Posterior vena cava (tissue), 2 donors: Measurements from ENCODE around the gene SLC17A4. TPM values are rescaled to one million over a fixed set of nuclear protein-coding genes. Genes with fewer than 3 reads are reported as not detected.

Experiments
- DNase-seq: peaks from one replicate; pipeline ENCODE4 v3.0.0-alpha.2; 2020; ENCODE audit warnings: low spot score
- intact Hi-C, 2 donors: fragments of 100-400 bp; cut with DNase I; formaldehyde crosslinking; loops; one replicate each; pipeline versions ENCODE4 v1.14.1 to v1.14.2; 2022 to 2023
- total RNA-seq, 2 donors: library from RNA; stranded (reverse); fragmentation: NEBNext Ultra II Directional; extraction: Animal tissue kit (Norgen Biotek cat#: 25700); gene quantifications; one replicate each; pipeline ENCODE4 v1.2.1, GENCODE V29; 2021
- donor health status: DM: yes; HTN: yes; CAD: no.
- donor health status: DM: yes; HTN: yes; CAD: no.

Gene SLC17A4
- total RNA-seq, 2 donors from 2014 or later = not detected

- intact Hi-C loops = no loop called here
- no peak for DNase-seq
Observed at GRCh38 chr6:25792016-25792415, 37.5 kb downstream of the SLC17A4 start.

- intact Hi-C loops = loop anchor here in 1 of 2 donors (1.0 kb wide), 1 partner anchor 21 kb away; no protein-coding TSS in a partner anchor
- no peak for DNase-seq
Observed at GRCh38 chr6:25793970-25794369, 39.4 kb downstream of the SLC17A4 start.

GRCh38 chr6:25794784-25795183 is 40.2 kb downstream of the SLC17A4 start:
- intact Hi-C loops = loop anchor here in 1 of 2 donors (1.0 kb wide), 1 partner anchor 21 kb away; no protein-coding TSS in a partner anchor
- no peak for DNase-seq

GRCh38 chr6:25801436-25801835 is 46.9 kb downstream of the SLC17A4 start:
- intact Hi-C loops = no loop called here
- no peak for DNase-seq

GRCh38 chr6:25804804-25805203 is 50.3 kb downstream of the SLC17A4 start:
- no peak for DNase-seq

GRCh38 chr6:25815194-25815593 is 60.7 kb downstream of the SLC17A4 start:
- intact Hi-C loops = loop anchor here in 1 of 2 donors (1.0 kb wide), 1 partner anchor 21 kb away; no protein-coding TSS in a partner anchor
- DNase-seq = no peak

More at GRCh38 chr6:25804804-25805203, 50.3 kb downstream of the SLC17A4 start:
- intact Hi-C loops = loop anchor here in 1 of 2 donors (1.0 kb wide), 1 partner anchor 8 kb away; no protein-coding TSS in a partner anchor

- intact Hi-C loops = no loop called here
- no peak for DNase-seq
Observed at GRCh38 chr6:25816252-25816651, 61.7 kb downstream of the SLC17A4 start.

- intact Hi-C loops = no loop called here
- no peak for DNase-seq
Observed at GRCh38 chr6:25821341-25821740, 66.8 kb downstream of the SLC17A4 start.

GRCh38 chr6:25829375-25829774 is 74.8 kb downstream of the SLC17A4 start:
- intact Hi-C loops = no loop called here
- DNase-seq = no peak

- intact Hi-C loops = no loop called here
- no peak for DNase-seq
Observed at GRCh38 chr6:25830458-25830857, 75.9 kb downstream of the SLC17A4 start.

Other genes starting within 250 kb of the SLC17A4 start
- not detected for gene SCGN, start 102.5 kb upstream of the SLC17A4 start, total RNA-seq
- gene SLC17A1, start 77.3 kb downstream of the SLC17A4 start, total RNA-seq = not detected
- not detected for gene SLC17A3, start 119.5 kb downstream of the SLC17A4 start, total RNA-seq
- gene SLC17A2, start 175.9 kb downstream of the SLC17A4 start, total RNA-seq = not detected
- 10 to 100 TPM; 13.7 to 13.8 TPM for gene TRIM38, start 208.1 kb downstream of the SLC17A4 start, total RNA-seq